Measurements from ENCODE around the gene SURF2.
"Not testable (repeated sequence)": the region's sequence is repeated elsewhere in the genome, so short reads cannot be mapped to it uniquely, and the experiment has no call there.

The SURF2 gene

DNA sequence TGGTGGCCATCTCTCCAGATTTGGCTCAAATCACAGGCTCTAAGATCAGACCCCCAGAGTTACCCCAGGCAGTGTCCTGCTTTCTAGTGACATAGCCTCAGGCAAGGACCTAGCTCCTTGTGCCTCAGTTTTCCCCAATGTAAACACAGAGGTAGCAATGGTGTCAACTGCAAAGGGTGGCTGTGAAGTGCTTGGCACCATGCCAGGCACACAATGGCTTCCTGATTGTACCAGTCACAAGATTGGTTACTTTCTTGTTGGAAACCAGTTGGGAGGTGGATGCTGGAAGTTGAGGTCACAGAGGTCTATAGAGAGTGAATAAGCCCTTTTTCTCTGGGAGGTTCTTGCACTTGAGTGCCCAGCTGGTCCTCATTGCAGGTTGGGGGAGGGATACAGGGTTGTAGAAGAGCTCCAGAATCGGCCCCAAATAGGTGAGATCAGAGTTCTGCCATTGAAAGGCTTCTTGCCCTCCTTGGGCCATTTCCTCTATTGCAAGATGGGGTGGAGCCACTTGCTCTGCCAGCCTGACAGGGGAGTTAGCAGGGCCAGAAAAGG is 22.1 kb downstream of the SURF2 start:
- FAIRE-seq = no peak

DNA sequence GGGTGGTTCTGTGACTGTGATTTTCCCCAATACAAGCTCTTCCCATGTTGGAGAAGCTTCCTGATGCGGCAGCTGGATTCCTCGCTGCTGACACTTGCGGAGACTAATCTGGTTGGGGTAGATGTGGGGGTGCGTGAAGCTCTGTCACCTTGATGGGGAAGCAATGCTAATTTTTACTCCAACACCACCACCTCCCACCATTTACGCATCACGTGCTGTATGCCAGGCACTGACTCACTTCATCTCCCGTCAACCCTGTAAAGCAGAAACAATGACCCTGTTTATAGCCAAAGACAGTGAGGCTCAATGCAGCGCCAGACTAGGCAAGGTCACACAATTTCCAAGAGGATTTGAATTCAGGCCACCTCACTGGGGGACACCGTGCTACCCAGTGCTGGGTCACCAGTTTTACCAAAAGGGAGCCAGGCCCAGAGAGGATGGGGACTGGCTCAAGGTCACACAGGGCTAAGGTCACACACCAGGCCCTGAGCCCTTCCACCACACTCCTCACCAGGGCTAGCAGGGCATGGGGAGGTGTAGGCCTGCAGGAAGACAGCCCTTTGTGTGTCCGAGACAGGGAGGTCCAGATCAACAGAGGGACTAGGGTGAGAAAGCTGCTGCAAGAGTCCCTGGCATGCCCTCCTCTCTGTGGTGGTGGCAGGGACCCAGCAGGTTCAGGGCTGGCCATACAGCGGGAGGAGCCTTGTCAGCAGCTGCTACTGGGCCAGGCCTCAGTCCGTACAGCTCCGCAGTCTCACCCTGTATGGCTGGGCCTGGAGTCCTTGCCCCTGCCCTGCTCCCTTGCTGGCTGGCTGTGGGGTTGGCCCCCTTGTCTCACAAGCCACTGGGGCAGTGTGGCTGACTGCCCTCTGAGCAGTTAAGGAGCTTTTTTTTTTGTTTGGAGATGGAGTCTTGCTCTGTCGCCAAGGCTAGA is 23.1 kb downstream of the SURF2 start:
- FAIRE-seq = no peak

DNA sequence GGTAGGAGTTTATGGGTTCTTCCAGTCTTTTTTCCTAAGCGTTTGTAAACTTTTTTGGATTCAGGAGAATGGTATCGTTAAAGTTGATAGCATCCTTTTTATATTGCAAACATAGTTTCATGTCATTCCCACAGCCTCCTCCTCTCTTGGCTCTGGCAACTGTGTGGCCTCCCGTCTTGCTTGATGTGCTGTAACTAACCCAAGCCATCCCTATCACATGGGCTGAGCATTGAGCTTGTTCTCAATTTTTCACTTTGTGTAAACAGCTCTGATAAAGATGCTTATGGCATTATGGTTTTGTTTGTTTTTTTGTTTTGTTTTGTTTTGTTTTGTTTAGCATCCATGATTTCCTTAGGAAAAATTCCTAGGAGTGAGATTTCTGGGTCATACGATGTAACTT is 24.4 kb downstream of the SURF2 start:
- no peak for FAIRE-seq

DNA sequence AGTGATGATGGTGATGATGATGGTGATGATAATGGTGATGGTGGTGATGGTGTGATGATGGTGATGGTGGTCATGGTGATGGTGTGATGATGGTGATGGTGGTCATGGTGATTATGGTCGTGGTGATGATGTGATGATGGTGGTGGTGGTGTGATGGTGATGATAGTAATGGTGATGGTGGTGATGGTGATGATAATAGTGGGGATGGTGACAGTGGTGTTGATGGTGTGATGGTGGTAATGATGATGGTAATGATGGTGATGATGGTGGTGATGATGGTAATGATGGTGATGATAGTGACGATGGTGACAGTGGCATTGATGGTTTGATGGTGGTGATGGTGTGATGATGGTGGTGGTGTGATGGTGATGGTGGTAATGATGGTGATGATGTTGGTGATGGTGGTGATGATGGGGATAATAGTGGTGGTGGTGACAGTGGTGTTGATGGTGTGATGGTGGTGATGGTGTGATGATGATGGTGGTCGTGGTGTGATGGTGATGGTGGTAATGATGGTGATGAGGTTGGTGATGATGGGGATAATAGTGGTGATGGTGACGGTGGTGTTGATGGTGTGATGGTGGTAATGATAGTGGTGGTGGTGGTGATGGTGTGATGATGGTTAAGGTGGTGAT is 26.3 kb downstream of the SURF2 start:
- no peak for FAIRE-seq

DNA sequence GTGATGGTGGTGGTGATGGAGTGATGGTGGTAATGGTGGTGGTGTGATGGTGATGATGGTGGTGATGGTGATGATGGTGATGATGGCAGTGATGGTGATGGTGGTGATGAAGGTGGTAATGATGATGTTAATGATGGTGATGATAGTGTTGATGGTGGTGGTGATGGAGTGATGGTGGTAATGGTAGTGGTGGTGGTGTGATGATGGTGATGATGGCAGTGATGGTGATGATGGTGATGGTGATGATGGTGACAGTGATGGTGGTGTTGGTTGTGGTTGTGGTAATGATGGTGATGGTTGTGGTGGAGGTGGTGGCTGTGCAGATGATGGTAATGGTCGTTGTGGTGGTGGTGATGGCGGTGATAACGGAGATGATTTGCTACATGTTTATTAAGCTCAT is 27.1 kb downstream of the SURF2 start:
- no peak for FAIRE-seq

DNA sequence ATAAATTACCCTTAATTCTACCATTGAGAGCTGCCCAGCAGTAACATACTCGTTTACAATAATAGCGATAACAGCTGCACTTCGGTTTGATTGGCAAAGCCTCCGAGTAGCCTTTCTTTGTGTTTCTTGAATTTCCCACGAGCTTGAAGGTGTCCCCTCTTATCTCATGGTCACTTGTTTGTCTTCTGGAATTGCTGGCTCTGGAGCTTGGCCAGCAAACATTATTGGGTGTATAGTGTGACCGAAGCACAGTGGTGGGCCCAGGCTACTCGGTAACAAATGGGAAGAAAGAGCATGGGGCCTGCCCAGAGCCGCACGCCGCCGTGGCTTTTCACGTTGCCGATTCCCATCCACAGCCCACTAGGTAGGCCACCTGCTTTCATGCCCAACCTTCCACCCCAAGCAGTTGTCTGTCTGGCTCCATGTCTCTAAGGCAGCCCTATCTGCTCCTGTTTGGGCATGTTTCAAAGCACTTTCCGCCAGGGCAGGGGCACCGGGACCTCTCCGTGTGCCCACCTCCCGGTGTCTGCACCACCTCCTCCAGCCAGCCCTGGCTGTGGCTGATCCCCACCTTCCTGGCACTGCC is 28.5 kb downstream of the SURF2 start:
- no peak for FAIRE-seq

DNA sequence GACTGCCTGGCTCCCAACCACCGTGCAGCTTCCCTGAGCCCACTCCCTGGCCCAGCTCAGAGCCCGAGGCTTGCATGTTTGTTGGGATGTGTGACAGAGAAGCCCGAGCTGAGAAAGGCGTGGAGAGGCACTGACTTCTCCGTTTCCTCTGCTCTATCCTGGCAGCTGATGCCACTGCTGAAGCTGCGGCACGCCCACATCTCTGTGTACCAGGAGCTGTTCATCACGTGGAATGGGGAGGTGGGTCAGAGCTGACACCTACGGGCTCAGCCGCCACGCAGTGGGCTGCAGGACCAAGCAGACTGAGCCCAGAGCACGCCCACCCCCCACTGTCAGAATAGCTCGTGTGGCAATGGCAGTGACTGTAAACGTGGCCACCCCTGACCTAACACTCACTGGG is 29.1 kb downstream of the SURF2 start:
- no peak for FAIRE-seq

DNA sequence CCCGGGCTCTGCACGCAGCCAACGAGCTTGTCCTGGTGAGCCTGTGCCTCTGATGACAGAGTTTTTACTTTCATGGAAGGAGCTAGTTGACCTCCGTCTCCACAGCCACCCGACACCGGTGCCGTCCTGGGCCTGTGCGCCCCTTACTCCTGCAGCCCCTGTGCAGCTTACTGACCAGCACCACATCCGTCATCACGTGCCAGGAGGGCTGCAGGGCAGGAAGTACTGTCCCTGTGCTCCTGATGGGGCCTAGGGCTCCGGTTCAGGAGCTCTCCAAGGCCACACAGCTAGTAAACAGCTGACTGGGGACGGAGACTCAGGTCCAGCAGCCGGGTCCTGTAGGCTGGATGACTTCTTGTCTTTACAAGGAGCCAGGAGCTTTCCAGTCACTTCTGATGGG is 30.0 kb downstream of the SURF2 start:
- no peak for FAIRE-seq

DNA sequence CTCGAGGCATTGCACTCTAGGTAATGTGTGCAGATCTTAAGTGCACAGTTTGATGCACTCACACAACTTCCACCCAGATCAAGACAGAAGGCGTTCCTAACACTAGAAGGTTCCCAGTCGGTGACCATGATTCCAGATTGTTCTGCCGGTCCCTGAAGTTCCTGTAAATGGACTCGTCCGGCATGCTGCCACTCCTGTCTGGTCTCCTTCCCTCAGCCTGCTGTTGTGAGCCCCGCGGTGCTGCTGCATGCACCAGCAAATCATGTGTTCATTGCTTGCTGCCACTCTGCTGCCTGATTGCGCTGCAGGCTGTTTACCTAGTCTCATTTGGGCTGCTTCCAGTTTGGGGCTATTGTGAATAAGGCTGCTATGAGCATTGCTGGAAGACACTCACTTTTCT is 31.3 kb downstream of the SURF2 start:
- FAIRE-seq = no peak

DNA sequence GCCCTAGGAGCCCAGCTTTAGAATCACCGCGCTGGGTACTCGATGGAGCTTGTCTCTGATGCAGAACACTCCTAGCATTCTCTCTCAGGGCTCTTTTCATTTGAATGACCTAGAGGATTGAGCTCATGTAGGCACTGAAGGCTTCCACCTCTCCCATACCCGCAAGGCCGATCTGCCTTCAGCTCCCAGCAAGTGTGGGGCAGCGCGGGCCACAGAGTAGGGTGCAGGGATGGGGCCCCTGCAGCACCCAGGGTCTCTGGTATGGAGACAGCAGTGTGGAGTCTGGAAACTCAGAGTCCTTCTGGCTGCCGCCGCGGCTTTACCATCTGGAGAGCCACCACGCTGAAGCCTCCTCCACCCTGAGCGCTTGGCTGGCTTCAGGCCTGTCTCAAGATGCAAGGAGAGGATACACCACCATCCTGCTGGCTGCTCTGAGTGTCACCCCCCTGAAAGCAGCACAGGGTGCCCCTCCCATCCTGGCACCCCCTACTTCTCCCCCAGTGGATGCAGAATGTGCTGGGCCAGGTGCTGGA is 32.7 kb downstream of the SURF2 start:
- no peak for FAIRE-seq

DNA sequence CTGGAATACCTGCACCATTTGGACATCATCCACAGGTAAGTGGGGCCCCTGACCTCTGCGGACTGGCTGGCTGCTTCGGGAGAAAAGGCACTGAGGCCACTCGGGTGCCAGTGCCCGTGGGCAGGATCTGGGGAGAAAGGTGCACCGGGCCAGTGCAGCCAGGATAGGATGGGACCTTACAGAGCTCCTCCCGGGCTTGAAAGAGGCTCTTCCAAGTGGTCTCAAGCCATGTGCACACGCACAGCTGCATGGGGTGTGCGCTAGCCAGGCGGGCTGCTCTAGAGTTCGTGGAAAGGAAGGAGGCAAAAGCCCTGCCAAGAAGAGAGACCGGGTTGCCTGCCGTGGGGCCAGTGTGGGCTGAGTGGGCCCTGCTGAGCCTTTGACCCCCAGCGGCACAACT is 33.2 kb downstream of the SURF2 start:
- FAIRE-seq = no peak

DNA sequence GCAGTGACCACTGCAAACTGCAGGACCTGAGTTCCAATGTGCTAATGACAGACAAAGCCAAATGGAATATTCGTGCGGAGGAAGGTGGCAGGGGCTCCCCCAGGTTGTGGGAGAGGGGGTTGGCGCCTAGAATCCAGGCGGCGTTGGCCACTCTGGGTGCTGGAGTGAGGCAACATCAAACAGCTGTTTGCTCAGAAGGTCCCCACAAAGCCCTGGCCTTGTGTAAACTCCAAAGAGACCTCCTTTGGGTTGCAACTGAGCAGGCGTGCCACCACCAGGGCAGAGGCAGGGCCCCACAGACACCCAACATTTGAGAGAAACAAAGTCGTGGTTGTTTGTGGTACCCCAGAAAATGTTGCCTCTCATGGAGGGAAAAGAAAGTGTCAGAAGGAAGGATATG is 34.4 kb downstream of the SURF2 start:
- no peak for FAIRE-seq

DNA sequence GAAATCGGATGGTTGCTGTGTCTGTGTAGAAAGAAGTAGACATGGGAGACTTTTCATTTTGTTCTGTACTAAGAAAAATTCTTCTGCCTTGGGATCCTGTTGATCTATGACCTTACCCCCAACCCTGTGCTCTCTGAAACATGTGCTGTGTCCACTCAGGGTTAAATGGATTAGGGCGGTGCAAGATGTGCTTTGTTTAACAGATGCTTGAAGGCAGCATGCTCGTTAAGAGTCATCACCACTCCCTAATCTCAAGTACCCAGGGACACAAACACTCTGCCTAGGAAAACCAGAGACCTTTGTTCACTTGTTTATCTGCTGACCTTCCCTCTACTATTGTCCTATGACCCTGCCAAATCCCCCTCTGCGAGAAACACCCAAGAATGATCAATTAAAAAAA is 35.1 kb downstream of the SURF2 start:
- not testable (repeated sequence) for FAIRE-seq

DNA sequence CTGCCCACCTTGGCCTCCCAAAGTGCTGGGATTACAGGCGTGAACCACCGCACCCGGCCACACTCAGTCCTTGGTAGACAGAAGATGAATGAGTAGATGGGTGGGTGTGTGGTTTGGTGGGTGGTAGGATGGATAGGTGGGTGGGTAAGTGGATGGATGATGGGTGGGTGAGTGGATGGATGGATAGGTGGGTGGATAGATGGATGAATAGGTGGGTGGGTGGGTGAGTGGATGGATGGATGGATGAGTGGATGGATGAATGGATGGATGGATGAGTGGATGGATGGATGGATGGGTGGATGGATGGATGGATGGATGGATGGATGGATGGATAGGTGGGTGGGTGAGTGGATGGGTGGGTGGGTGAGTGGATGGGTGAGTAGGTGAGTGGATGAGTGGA is 36.0 kb downstream of the SURF2 start:
- not testable (repeated sequence) for FAIRE-seq

DNA sequence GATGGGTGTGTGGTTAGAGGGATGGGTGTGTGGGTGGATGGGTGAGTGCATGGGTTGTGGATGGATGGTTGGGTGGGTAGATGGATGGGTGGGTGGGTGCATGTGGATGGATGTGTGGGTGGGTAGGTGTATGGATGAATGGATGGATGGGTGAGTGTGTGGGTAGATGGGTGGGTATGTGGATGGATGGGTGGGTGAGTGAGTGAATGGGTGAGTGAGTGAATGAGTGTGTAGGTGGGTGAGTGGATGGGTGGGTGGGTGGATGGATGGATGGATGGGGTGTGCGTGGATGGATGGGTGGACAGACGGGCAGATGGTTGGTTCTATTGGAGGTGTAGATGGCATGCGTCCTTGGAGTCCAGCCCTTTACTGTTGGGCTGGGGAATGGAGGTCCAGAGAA is 37.0 kb downstream of the SURF2 start:
- FAIRE-seq = no peak

DNA sequence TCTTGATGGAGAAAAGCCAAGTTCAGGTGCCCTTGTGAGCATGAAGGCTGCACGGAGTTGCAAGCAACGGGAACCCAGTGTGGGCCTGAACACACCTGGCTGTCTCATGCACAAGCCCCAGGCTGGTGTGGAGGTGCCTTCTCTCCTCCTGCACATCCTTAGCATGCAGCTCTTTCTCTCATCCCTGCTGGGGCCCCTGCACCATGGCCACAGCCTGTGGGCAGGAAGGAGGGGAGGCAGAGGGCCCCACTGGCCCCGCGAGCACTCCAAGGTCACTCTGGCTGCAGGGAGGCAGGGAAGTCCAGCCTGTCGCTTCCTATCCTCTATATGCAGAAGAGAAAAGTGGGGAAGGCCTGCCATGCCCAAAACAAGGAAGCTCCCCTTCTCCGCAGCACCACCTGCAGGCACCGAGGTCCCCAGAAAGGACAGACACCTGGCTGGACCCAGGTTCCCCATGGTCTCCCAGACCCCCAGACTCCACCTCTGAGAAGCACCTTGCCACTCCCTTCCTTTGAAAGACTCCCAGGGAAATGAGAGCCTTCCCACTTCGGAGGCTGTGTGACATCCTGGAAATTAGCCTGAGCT is 38.4 kb downstream of the SURF2 start:
- no peak for FAIRE-seq

DNA sequence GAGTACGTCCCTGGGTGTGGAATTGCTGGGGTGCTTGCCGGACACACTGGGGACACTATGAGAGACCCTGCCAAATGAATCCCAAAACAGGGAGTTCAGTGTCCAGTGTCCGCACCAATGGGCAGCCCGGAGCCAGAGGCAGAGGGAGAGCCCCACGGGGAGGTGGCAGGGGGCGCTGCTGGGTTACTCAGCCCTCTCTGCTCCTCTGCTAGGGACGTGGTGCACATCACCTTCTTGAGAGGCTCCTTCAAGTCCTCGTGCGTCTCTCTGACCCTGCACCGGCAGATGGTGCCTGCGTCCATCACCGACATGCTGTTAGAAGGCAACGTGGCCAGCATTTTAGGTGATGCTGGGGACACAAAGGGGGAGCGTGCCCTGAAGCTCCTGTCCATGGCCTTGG is 40.6 kb downstream of the SURF2 start:
- no peak for FAIRE-seq

DNA sequence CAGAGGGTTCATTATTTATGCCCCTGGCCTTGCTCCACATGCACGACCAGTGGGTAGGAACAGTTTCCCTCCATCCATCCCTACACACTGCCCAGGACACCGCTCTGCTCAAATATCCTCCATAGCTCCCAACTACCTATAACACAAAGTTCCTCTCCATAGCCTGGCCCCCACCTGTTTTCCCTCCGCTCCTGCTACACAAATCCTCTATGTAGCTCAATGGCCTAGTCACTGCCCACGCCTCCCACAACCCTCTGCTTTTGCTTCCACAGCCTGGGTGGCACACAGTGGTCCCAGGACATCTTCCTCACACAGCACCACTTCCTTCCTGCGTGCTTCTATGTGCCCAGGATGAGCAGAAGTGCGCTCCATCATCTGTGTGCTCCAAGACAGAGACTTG is 41.0 kb downstream of the SURF2 start:
- FAIRE-seq = no peak

DNA sequence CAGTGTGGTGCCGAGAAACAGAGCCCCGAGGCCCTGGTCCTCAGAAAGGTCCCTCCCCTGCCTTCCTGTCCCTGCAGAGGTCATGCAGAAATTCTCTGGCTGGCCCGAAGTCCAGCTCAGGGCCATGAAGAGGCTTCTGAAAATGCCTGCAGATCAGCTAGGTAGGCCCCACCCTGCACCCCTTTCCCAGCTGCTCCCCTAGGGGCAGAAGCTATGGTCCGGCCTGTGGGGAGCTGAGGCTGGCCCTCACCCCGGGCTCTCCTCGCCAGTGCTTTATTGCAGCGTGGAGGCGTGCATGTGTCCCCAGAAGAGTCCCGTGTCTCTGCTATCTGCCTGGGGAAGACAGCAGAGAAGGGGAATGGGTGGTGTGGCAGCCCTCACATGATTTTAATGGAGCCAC is 41.5 kb downstream of the SURF2 start:
- no peak for FAIRE-seq

DNA sequence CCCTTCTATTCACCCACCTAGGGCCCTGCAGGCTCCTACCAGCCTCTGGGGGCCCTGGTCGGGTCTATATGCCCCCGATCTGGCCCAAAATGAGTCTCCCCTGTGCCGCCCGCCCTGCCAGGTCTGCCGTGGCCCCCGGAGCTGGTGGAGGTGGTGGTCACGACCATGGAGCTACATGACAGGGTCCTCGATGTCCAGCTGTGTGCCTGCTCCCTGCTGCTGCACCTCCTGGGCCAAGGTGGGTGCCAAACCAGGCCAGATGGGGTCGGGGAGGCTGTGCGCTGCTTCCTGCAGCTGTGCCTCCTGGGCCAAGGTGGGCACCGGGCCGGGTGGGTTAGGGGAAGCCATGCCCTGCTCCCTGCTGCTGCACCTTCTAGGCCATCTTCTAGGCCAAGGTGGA is 43.9 kb downstream of the SURF2 start:
- FAIRE-seq = no peak

DNA sequence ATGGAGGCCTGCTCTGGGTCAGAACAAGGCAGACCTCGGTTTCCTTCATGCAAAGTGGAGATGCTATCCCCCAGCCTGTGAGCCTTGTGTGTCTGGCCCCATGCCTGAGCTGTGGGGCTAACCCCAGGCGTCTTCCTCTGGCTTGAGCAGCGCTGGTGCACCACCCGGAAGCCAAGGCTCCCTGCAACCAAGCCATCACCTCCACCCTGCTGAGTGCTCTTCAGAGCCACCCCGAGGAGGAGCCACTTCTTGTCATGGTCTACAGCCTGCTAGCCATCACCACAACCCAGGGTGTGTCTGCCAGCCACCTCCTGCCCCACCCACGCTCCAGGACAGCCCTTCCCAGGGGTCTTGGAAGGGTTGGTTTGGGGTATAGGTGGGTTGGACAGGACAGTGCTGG is 45.2 kb downstream of the SURF2 start:
- no peak for FAIRE-seq

DNA sequence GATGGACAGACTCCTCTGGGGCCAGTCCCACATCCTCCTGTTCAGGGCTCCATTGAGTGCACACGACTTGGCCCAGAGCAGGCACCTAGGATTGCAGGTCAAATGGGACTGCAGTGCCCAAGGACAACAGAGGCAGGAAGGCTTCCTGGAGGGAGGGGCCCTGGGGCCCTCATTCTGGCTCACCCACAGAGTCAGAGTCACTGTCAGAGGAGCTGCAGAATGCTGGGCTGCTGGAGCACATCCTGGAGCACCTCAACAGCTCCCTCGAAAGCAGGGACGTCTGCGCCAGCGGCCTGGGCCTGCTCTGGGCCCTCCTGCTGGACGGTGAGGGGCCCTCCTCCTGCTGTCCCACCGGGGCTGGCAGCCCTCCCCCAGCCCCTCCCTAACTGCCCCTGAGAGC is 46.3 kb downstream of the SURF2 start:
- no peak for FAIRE-seq

All from colon (tissue), 2 donors.